HL-60/S4 treated with phorbol 12-myristate 13-acetate at 8.2 ng/mL for 4 days and 3 days (cell line): ENCODE results near the gene NPAT.

ENCODE experiments used
- in situ Hi-C: fragments of 300-500 bp; cut with MboI; formaldehyde crosslinking; loops from 2 replicates; pipeline ENCODE4 v1.15.0; 2022; ENCODE audit warnings: low sequenced_read_pairs

The NPAT gene

GRCh38 chr11:108221371-108221770, 1.1 kb downstream of the NPAT start:
- in situ Hi-C loops = no loop called here

GRCh38 chr11:108220721-108221336, 1.6 kb downstream of the NPAT start:
- in situ Hi-C loops = no loop called here

- in situ Hi-C loops = no loop called here
Measured at GRCh38 chr11:108218912-108219783, 3.3 kb downstream of the NPAT start.

GRCh38 chr11:108218455-108218854, 4.0 kb downstream of the NPAT start:
- in situ Hi-C loops = no loop called here

GRCh38 chr11:108216988-108217387, 5.5 kb downstream of the NPAT start:
- in situ Hi-C loops = no loop called here

DNA sequence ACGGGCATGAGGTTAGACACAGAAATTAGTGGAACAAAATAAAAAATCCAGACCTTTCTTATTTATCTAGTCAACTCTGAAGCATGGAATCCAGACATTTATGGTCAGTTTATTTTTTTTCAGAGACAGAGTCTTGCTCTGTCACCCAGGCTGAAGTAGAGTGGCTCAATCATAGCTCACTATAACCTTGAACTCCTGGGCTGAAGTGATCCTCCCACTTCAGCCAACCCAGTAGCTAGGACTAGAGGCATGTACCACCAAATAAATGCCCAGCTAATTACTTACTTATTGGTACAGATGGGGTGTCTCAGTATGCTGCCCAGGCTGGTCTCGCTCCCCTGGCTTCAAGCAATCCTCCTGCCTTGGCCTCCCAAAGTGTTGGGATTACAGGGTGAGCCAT, 8.7 kb downstream of the NPAT start:
- in situ Hi-C loops = no loop called here

- in situ Hi-C loops = no loop called here
Measured at GRCh38 chr11:108210441-108210840, 12.0 kb downstream of the NPAT start.

DNA sequence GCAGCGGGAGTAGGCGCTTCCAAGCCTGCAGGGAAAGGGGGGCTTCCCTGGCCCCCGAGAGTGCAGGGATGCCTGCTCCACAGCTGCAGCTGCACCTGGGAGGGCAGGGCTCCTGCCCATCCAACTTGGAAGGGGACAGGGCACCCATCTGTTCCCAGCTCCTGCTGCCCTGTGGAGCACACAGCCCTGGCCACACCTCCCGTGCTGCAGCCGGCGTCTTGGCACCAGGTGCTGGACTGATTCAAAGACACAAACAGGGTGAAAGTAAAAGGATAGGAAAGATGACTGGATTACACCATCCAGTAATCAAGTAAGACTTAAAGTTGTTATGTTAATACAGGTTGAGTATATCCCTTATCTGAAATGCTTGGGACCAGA, 14.8 kb downstream of the NPAT start:
- in situ Hi-C loops = no loop called here

DNA sequence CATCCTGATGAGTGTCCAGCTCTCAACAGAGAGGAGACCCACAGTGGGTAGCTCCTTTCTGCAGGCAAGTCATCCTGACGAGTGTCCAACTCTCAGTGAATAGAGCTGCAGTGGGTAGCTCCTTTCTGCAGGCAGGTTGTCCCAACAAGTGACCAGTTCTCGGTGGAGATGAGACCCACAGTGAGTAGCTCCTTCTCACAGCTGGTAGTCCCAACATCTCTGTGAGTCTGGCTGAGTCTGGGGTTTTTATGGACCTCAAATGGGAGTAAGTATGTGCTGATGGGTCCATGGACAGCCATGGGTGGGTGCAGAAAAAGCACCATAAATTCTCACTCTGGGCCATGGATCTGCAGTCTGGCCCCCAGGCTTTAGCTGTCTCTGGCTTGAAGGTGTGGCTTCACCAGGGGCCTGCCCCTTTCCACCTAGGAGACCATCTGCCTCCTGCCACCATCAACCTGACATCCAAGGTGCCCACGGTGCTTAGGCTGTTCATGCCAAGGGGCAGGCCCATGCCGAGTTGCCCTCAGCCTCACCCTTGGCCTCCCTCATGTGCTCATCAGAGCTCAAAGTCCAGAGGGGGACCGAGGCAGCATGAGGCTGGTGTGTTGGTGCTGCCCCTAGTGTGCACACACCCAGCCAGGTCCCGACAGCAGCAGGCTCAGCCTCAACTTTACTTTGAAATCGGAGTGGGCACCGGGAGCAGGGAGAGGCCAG, 15.3 kb downstream of the NPAT start:
- in situ Hi-C loops = no loop called here

DNA sequence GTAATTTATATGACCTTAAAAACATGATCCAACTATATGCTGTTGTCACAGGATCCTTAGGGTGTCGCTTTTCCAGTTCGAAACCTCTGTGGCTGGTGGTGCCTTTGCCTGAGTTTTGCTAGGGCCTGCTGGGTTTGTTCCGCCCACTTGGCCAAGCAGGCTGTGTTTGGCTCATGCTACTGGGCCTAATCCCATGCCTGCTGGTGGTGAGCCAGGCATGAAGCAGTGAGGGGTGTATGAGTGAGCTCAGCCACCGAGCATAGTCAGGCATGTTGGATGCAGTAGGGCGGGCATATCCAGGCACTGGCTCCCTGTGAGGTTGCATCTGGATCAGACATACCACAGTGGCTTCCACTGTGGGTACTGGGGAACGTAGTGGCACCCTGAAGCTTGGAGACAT, 16.3 kb downstream of the NPAT start:
- in situ Hi-C loops = no loop called here

GRCh38 chr11:108204929-108205499, 17.4 kb downstream of the NPAT start:
- in situ Hi-C loops = no loop called here

DNA sequence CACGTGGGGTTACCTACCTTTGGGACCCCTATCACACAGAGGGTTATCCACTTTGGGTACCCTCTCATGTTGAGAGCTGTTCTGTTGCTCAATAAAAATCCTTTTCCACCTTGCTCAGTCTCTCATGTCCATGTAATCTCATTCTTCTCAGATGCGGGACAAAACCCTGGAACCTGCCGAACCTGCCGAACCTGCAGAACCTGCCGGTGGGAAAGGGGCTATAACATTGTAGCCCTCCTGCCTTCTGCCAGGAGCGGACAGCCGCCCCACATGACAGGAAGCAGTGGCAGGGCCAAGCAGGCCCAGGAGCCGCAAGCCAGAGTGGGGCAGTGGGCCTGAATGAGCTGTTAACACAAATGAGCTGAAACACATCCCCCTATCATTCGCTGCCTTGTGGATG, 18.1 kb downstream of the NPAT start:
- in situ Hi-C loops = no loop called here

- in situ Hi-C loops = no loop called here
Measured at GRCh38 chr11:108203075-108203474, 19.4 kb downstream of the NPAT start.

GRCh38 chr11:108199446-108200321, 22.8 kb downstream of the NPAT start:
- in situ Hi-C loops = no loop called here

DNA sequence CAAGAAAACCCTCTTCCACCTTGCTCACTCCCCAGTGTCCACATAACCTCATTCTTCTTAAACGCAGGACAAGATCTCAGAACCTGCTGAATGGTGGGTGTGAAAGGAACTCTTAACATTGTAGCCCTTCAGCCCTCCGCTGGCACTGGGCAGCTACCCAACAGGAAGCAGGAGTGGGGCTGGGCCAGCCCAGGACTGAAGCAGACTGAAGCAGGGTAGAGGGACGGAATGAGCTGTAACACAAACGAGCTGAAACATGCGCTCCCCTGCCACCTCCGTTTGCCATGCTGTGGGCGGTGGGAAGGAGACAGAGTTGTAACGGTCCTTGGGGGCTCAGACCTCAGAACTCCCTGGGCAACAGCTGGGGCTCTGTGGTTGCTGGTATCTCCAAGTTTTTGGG, 23.6 kb downstream of the NPAT start:
- in situ Hi-C loops = no loop called here

DNA sequence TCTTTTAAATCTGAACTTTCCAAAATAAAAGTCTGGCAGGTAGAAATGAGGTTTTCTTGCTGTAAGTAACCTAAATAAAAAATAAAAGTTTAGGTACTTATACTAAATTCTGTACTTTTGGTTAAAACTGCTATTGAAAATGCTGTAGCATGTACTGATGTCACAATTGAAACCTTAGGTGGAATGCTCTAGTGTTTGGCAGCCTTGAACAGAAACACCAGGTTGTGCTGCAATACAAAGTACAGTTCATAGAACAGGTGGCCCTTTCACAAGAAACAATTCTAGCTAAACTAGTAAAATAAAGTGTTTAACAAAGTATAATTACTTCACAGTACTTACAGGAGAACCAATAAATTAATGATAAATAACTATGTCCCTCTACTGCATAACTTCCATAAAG, 25.1 kb downstream of the NPAT start:
- in situ Hi-C loops = no loop called here

- in situ Hi-C loops = no loop called here
Measured at GRCh38 chr11:108196901-108197300, 25.5 kb downstream of the NPAT start.

DNA sequence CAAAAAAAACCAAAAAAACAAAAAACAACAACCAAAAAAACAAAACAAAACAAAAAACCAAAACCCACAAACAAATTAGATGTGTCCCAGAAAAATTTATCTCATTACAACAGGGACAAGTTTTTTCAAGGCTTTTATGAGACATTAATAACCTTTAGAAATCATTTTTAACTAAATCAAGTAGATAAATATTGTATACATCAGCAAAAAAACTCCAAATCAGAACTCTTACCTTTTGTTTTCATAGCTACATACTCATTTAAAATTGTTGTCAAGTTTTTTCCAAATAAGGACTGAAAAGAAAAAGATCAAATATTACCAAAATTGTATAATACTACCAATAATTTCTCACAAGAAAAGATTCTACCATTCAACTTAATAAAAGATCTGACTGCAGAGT, 28.7 kb downstream of the NPAT start:
- in situ Hi-C loops = no loop called here

GRCh38 chr11:108177570-108177969, 44.9 kb downstream of the NPAT start:
- in situ Hi-C loops = no loop called here

DNA sequence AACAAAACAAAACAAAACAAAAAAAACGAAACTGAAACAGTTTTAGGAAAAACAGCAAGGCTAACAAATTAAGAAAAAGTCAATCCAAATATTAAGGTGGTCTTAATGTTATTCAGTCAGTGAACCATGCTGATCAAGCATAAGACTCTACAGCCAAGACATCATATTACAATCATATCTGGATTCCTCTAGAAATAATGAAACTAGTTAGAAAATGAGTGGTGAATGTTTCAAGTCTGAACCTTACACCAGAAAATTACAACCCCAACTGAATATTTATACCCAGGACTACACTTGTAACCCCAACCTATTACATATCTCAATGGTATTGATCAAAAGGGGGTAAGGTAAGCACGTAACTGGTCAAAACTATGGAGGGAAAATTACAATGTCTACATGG, 52.3 kb downstream of the NPAT start:
- in situ Hi-C loops = no loop called here

- in situ Hi-C loops = no loop called here
Measured at GRCh38 chr11:108167624-108168023, 54.8 kb downstream of the NPAT start.
